GM12872 (cell line): Measurements from ENCODE around the gene DGKQ.

ENCODE experiments used
- CTCF ChIP-seq: IDR thresholded peaks from 3 replicates; pipeline ENCODE4 v1.5.1; 2011; ENCODE audit warnings: low read depth, mild to moderate bottlenecking, low read length, moderate library complexity; ENCODE audit not compliant: insufficient read depth

Gene DGKQ

GRCh38 chr4:1008840-1009541 is 35.6 kb upstream of the DGKQ start:
- no peak for TF ChIP-seq CTCF

GRCh38 chr4:1006856-1007255 is 33.5 kb upstream of the DGKQ start:
- TF ChIP-seq CTCF: no peak

GRCh38 chr4:1004557-1005485 is 31.5 kb upstream of the DGKQ start:
- TF ChIP-seq CTCF: no peak

- no peak for TF ChIP-seq CTCF
These were observed 30.7 kb upstream of the DGKQ start for GRCh38 chr4:1004071-1004418.

- TF ChIP-seq CTCF: no peak
These were observed 30.1 kb upstream of the DGKQ start for GRCh38 chr4:1003271-1004070.

GRCh38 chr4:1002631-1003251 is 29.4 kb upstream of the DGKQ start:
- no peak for TF ChIP-seq CTCF
